MV-4-11 (cell line): ENCODE data around the gene FAM219B.
A peak's percentile ranks its signal among the peaks of the same experiment; 100 is the strongest.

ENCODE experiments used
- DNase-seq: peaks from one replicate; lab custom pipeline; 2025; lab: John Stamatoyannopoulos, UW

The FAM219B gene

GRCh38 chr15:74873036-74873755, 33.5 kb downstream of the FAM219B start, which contains the start of gene SCAMP2:
SCAMP2 (minus strand) TSS chr15:74873365; CDS start chr15:74873255, 110 bp downstream.
- DNase-seq: peak; percentile 91

DNA sequence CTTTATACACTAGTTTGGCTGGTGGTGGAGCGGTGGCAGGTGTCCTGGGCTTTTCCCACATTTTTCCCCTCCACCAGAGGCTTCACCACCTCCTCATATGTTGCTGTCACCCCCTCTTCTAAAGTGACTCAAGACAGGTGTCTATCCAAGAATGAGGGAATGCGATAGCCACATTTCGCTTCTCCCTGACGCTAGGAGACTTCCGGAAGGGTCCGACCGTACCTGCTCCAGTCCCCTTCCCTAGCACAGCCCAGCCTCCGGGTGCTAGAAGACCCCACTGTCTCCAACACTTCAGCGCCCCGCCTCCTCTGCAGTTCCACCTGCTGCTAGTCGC, 34.0 kb downstream of the FAM219B start:
- no peak for DNase-seq

DNA sequence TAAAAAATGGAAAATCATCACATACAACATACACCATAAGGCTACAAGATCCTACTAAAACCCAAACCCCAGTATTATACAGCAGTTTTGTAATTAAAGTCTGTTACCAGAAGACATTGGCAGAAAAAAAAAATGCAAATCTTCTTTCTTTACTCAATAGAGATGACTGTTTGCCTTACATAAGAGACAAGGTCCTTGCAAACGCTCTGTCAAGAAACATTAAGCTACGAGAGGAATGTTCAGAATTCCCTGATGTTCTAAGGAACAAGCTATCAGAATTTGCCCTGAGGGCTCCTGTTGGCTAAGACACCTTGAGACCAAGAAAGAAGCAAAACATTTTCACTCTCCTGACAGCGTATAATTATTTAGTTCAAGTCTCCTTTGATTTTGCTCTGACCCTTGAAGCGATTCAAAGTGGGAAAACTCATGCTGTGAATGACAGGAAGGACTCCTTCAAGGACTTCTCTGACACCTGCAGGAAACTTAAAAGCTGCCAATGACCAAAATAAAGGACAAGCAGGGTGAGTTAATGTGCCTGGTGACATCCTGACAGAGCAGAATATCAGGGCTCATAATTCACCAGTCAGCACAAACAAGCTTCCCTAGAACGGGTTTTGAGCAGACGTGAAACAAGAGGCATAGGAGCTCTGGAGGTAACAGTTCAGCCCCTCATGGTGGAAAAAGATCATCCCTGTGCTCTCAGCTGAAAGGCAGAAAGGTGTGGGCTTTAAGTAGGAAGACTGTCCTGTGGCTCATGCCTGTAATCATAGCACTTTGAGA, 36.0 kb downstream of the FAM219B start:
- peak; percentile 45 for DNase-seq

DNA sequence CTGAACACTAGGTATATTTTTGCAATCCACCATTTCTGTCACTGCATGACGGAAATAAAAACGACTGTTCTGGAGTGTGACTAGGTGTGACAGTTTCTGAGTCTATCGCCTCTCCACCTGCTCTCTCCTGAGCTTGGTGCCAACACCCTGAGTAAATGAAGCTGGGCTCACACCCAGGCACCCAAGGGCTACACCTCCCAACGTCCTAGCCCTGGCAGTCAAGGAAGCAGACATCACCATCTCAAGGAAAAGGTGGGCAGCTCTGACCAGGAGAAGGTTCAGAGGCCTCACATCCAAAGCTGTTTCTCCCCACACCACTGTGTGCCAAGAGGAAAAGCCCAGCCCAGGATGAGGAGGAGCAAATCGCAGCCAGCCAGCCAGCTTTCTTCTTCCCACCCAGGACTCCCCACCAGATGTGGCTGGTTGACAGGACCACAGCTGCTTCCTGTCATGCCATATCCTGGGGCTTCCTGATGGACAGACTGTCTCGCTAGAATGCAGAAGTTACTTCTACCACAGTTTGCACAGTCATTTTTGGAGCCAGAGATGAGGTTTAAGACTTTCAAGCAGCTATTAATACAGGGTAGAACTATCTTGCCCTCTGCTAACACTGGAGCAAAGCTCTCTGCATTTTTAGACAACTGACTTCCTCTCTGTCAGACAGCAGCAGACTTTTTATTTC, 36.8 kb downstream of the FAM219B start:
- peak; percentile 98 for DNase-seq

DNA sequence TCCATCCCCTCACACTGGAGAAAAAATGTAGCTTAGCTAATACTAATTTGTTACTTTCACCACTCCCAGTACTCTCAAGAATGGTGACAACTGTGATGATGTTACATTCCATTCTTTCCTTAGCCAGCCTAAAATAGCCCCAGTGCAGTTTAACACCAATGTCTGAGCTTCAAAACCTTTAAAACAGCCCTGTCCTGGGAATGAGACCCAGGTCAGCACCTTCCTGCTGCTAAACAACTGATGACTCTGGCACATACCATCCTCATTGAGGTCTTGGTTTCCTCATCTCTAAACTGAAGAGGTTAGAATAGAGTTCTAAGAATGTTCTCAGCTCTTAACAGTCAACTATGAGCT, 37.3 kb downstream of the FAM219B start:
- no peak for DNase-seq

DNA sequence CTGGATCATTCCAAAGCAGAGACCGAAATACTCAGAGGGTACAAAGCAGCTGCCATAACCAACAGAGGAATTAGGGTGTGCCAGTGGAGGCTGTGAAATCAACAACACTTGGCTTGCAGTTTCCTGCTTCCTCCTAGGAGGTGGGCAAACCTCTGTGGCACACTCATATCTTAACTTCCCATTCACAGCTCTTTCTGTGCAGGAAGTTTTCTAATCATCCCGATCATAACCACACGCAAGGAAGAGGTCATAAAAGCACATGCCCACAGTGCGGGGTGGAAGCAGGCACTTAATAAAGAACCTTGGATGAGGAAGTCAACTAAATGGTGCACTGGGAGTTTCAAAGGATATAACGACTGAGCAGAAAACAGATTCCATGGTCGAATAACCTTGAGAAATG, 38.6 kb downstream of the FAM219B start:
- peak; percentile 96 for DNase-seq

DNA sequence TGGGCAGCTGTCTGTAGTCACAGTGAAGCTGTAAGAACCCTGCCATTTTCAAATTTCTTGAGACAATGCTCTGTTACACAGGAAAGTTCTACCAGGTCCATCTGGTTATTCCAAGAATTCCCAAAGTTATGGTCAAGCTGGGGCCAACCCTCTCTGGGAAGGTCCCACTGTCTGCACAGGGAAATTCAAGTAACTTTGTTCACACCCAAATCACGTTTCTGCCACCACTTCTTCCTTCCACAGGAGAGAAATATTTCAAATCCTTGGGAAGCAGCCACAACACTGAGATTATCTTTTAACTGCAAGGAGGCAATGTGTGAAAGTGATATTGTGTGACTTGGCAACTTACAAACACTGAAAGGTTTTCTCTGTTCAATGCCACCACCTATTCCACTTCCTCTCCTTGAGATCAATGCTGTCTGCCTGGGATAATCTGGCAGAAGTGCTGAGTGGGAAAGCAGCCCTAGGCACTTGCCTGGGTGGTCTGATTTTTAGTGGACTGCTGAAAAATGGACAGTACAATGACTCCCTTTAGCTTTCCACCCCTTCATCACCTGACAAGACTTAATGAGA, 39.1 kb downstream of the FAM219B start:
- DNase-seq: no peak

GRCh38 chr15:74866090-74866489, 40.6 kb downstream of the FAM219B start:
- DNase-seq: no peak

DNA sequence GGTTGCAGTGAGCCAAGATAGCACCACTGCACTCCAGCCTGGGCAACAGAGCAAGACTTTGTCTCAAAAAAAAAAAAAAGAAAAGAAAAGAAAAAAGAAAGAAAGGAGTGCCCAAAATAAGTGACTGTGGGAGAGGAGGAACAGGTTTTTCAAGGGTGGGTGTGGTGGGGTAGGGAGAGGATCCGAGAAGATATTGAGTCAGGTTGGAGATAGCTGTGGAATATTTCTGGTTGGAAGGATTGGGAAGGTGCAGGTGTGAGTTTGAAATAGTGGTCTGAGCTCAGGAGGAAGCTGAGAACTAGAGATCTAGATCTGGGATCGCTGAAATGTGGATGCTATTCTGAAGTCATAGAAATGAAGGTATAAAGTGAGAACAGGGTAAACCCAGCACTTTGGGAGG, 41.3 kb downstream of the FAM219B start:
- no peak for DNase-seq

- no peak for DNase-seq
These were observed 42.4 kb downstream of the FAM219B start for GRCh38 chr15:74864296-74864695.

GRCh38 chr15:74863239-74864056, 43.2 kb downstream of the FAM219B start:
- DNase-seq: no peak

- DNase-seq: no peak
These were observed 48.3 kb downstream of the FAM219B start for GRCh38 chr15:74858369-74858740.

- no peak for DNase-seq
These were observed 48.8 kb downstream of the FAM219B start for GRCh38 chr15:74857671-74858368.

GRCh38 chr15:74857082-74857655, 49.5 kb downstream of the FAM219B start:
- no peak for DNase-seq

- DNase-seq: no peak
These were observed 50.1 kb downstream of the FAM219B start for GRCh38 chr15:74856537-74856936.

DNA sequence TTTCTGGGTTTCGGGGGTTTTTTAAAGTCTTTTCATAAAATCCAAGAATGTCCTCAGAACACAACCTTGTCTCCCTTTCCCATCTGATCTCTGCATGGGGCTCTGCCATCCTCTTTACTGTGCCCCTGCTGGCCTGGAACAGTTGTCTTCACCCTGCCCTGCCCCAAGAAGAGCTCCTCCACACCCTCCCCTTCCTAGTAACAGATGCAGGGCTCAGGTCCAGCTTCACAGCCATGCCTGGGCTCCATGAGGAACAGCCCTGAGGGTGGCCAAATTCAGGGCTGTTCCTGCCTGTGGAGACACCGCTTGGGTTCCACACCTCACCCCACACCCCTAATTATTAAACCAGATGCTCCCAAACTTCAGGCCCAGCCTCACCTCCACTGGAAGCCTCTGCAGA, 50.8 kb downstream of the FAM219B start:
- no peak for DNase-seq

GRCh38 chr15:74854453-74855022, 52.1 kb downstream of the FAM219B start:
- no peak for DNase-seq

GRCh38 chr15:74851960-74852359, 54.7 kb downstream of the FAM219B start:
- no peak for DNase-seq

DNA sequence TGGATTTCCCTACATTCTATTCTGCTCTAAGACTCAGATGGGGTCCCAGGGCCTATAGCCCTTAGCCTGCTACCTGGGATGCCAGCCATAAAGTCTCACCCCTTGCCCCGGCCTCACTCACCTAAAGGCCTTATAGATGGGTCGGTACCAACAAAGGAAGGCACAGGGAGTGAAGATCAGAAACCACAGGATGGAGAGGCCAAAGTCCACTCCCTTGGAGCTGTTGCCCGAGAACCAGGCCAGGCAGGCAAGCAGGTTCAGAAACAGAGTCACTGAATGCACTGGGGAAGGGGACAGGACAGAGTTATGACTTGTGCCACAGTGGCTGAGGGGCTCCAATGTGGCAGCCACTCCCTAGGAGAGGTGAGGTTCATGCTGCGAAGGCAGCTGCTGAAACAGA, 56.3 kb downstream of the FAM219B start:
- no peak for DNase-seq
